ENCODE data around the gene ABHD6.

The ABHD6 gene

GRCh38 chr3:58237238-58237940, at the start of gene ABHD6:
ABHD6 (plus strand) TSS chr3:58237792; CDS start chr3:58256587, 18,795 bp downstream.
- DNase-seq (peak; percentile 88), ATAC-seq (peak; percentile 86)
- Mint-ChIP-seq H3K27me3 (peaks cover 14% of the 10 kb centered on the region), H3K9me3 (no peaks in the 10 kb centered on the region), H3K4me3 (peak within 1 kb of the TSS; percentile 85), H3K4me1 (peaks cover 19% of the 10 kb centered on the region), H3K27ac (peak within 1 kb of the TSS; percentile 80), H3K36me3 (ENCODE audit: low read depth) (no peaks in the 10 kb centered on the region)

GRCh38 chr3:58188173-58188564, 49.4 kb upstream of the ABHD6 start:
- Mint-ChIP-seq H3K27me3 (no peaks in the 10 kb centered on the region), H3K4me3 (no peak overlapping the region), H3K36me3 (ENCODE audit: low read depth) (no peaks in the 10 kb centered on the region), H3K4me1 (peaks cover 4% of the 10 kb centered on the region), H3K9me3 (no peaks in the 10 kb centered on the region), H3K27ac (no peak overlapping the region)
- DNase-seq: no peak
- no peak for ATAC-seq

GRCh38 chr3:58188921-58189451, 48.6 kb upstream of the ABHD6 start:
- ATAC-seq: no peak
- Mint-ChIP-seq H3K4me1 (peaks cover 4% of the 10 kb centered on the region), H3K36me3 (ENCODE audit: low read depth) (no peaks in the 10 kb centered on the region), H3K4me3 (no peak overlapping the region), H3K9me3 (no peaks in the 10 kb centered on the region), H3K27me3 (no peaks in the 10 kb centered on the region), H3K27ac (no peak overlapping the region)
- DNase-seq: no peak

- DNase-seq: no peak
- Mint-ChIP-seq H3K36me3 (ENCODE audit: low read depth) (no peaks in the 10 kb centered on the region), H3K27ac (no peak overlapping the region), H3K9me3 (no peaks in the 10 kb centered on the region), H3K4me3 (no peak overlapping the region), H3K27me3 (no peaks in the 10 kb centered on the region), H3K4me1 (peaks cover 4% of the 10 kb centered on the region)
- no peak for ATAC-seq
Observed at GRCh38 chr3:58189691-58190090, 47.9 kb upstream of the ABHD6 start.

GRCh38 chr3:58190291-58190690, 47.3 kb upstream of the ABHD6 start:
- Mint-ChIP-seq H3K9me3 (no peaks in the 10 kb centered on the region), H3K36me3 (ENCODE audit: low read depth) (no peaks in the 10 kb centered on the region), H3K27ac (no peak overlapping the region), H3K4me3 (no peak overlapping the region), H3K4me1 (peaks cover 4% of the 10 kb centered on the region), H3K27me3 (no peaks in the 10 kb centered on the region)
- ATAC-seq: no peak
- no peak for DNase-seq

- Mint-ChIP-seq H3K9me3 (no peaks in the 10 kb centered on the region), H3K4me3 (no peak overlapping the region), H3K27me3 (no peaks in the 10 kb centered on the region), H3K27ac (no peak overlapping the region), H3K36me3 (ENCODE audit: low read depth) (no peaks in the 10 kb centered on the region), H3K4me1 (peaks cover 4% of the 10 kb centered on the region)
- ATAC-seq: no peak
- no peak for DNase-seq
Observed at GRCh38 chr3:58190882-58191281, 46.7 kb upstream of the ABHD6 start.

- H3K36me3 Mint-ChIP-seq (ENCODE audit: low read depth): no peaks in the 10 kb centered on the region
- H3K4me1 Mint-ChIP-seq: peaks cover 4% of the 10 kb centered on the region
- no peaks in the 10 kb centered on the region for H3K9me3 Mint-ChIP-seq
- no peak overlapping the region for H3K27ac Mint-ChIP-seq
- ATAC-seq: no peak
- H3K27me3 Mint-ChIP-seq: no peaks in the 10 kb centered on the region
- no peak overlapping the region for H3K4me3 Mint-ChIP-seq
- no peak for DNase-seq
Observed at GRCh38 chr3:58191361-58191991, 46.1 kb upstream of the ABHD6 start.

- H3K27ac Mint-ChIP-seq: no peak overlapping the region
- no peaks in the 10 kb centered on the region for H3K27me3 Mint-ChIP-seq
- H3K36me3 Mint-ChIP-seq (ENCODE audit: low read depth): no peaks in the 10 kb centered on the region
- H3K4me3 Mint-ChIP-seq: no peak overlapping the region
- DNase-seq: no peak
- peaks cover 5% of the 10 kb centered on the region for H3K4me1 Mint-ChIP-seq
- H3K9me3 Mint-ChIP-seq: no peaks in the 10 kb centered on the region
- no peak for ATAC-seq
Observed at GRCh38 chr3:58192069-58192468, 45.5 kb upstream of the ABHD6 start.

GRCh38 chr3:58193682-58194407, 43.7 kb upstream of the ABHD6 start:
- Mint-ChIP-seq H3K4me1 (peaks cover 5% of the 10 kb centered on the region), H3K4me3 (no peak overlapping the region), H3K27me3 (no peaks in the 10 kb centered on the region), H3K9me3 (no peaks in the 10 kb centered on the region), H3K27ac (no peak overlapping the region), H3K36me3 (ENCODE audit: low read depth) (no peaks in the 10 kb centered on the region)
- ATAC-seq: no peak
- DNase-seq: no peak

- DNase-seq: no peak
- peaks cover 23% of the 10 kb centered on the region for H3K4me1 Mint-ChIP-seq
- no peak overlapping the region for H3K27ac Mint-ChIP-seq
- no peak overlapping the region for H3K4me3 Mint-ChIP-seq
- peaks cover 11% of the 10 kb centered on the region for H3K27me3 Mint-ChIP-seq
- no peaks in the 10 kb centered on the region for H3K9me3 Mint-ChIP-seq
- ATAC-seq: no peak
- no peaks in the 10 kb centered on the region for H3K36me3 Mint-ChIP-seq (ENCODE audit: low read depth)
Observed at GRCh38 chr3:58197588-58197987, 40.0 kb upstream of the ABHD6 start.

- H3K9me3 Mint-ChIP-seq: no peaks in the 10 kb centered on the region
- no peak overlapping the region for H3K4me3 Mint-ChIP-seq
- H3K27me3 Mint-ChIP-seq: peaks cover 17% of the 10 kb centered on the region
- no peak overlapping the region for H3K27ac Mint-ChIP-seq
- ATAC-seq (no peak), DNase-seq (no peak)
- H3K4me1 Mint-ChIP-seq: peaks cover 28% of the 10 kb centered on the region
- H3K36me3 Mint-ChIP-seq (ENCODE audit: low read depth): peaks cover 5% of the 10 kb centered on the region
Observed at GRCh38 chr3:58198362-58198761, 39.2 kb upstream of the ABHD6 start.

GRCh38 chr3:58198804-58199203, 38.8 kb upstream of the ABHD6 start:
- ATAC-seq (no peak), DNase-seq (no peak)
- no peak overlapping the region for H3K27ac Mint-ChIP-seq
- H3K9me3 Mint-ChIP-seq: no peaks in the 10 kb centered on the region
- peaks cover 5% of the 10 kb centered on the region for H3K36me3 Mint-ChIP-seq (ENCODE audit: low read depth)
- H3K27me3 Mint-ChIP-seq: peaks cover 17% of the 10 kb centered on the region
- peaks cover 28% of the 10 kb centered on the region for H3K4me1 Mint-ChIP-seq
- H3K4me3 Mint-ChIP-seq: no peak overlapping the region

- ATAC-seq (no peak), DNase-seq (no peak)
- Mint-ChIP-seq H3K27me3 (peaks cover 17% of the 10 kb centered on the region), H3K36me3 (ENCODE audit: low read depth) (peaks cover 5% of the 10 kb centered on the region), H3K27ac (no peak overlapping the region), H3K4me1 (peaks cover 28% of the 10 kb centered on the region), H3K9me3 (no peaks in the 10 kb centered on the region), H3K4me3 (no peak overlapping the region)
Observed at GRCh38 chr3:58200121-58200709, 37.4 kb upstream of the ABHD6 start.

- Mint-ChIP-seq H3K9me3 (no peaks in the 10 kb centered on the region), H3K4me3 (no peak overlapping the region), H3K27ac (no peak overlapping the region), H3K36me3 (ENCODE audit: low read depth) (peaks cover 5% of the 10 kb centered on the region), H3K27me3 (peaks cover 17% of the 10 kb centered on the region), H3K4me1 (peaks cover 35% of the 10 kb centered on the region)
- no peak for ATAC-seq
- no peak for DNase-seq
Observed at GRCh38 chr3:58200846-58201355, 36.7 kb upstream of the ABHD6 start.
